Glomerular endothelial cell (primary cell): ENCODE data around the gene TRIM68. TPM values are rescaled to one million over a fixed set of nuclear protein-coding genes. Genes with fewer than 3 reads are reported as not detected.

Source experiments
- DNase-seq: peaks from one replicate; pipeline ENCODE4 v3.0.0-alpha.2; 2011; ENCODE audit warnings: low read depth, low spot score; ENCODE audit errors: extremely low read depth
- total RNA-seq: library from RNA; depleted of rRNA; stranded (reverse); fragments of >200 nt; gene quantifications from 2 replicates; pipeline ENCODE4 v1.2.3, GENCODE V29; 2015

TRIM68 gene, protein sequence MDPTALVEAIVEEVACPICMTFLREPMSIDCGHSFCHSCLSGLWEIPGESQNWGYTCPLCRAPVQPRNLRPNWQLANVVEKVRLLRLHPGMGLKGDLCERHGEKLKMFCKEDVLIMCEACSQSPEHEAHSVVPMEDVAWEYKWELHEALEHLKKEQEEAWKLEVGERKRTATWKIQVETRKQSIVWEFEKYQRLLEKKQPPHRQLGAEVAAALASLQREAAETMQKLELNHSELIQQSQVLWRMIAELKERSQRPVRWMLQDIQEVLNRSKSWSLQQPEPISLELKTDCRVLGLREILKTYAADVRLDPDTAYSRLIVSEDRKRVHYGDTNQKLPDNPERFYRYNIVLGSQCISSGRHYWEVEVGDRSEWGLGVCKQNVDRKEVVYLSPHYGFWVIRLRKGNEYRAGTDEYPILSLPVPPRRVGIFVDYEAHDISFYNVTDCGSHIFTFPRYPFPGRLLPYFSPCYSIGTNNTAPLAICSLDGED
- 21.0 and 21.9 TPM in 2 replicates for total RNA-seq

DNA sequence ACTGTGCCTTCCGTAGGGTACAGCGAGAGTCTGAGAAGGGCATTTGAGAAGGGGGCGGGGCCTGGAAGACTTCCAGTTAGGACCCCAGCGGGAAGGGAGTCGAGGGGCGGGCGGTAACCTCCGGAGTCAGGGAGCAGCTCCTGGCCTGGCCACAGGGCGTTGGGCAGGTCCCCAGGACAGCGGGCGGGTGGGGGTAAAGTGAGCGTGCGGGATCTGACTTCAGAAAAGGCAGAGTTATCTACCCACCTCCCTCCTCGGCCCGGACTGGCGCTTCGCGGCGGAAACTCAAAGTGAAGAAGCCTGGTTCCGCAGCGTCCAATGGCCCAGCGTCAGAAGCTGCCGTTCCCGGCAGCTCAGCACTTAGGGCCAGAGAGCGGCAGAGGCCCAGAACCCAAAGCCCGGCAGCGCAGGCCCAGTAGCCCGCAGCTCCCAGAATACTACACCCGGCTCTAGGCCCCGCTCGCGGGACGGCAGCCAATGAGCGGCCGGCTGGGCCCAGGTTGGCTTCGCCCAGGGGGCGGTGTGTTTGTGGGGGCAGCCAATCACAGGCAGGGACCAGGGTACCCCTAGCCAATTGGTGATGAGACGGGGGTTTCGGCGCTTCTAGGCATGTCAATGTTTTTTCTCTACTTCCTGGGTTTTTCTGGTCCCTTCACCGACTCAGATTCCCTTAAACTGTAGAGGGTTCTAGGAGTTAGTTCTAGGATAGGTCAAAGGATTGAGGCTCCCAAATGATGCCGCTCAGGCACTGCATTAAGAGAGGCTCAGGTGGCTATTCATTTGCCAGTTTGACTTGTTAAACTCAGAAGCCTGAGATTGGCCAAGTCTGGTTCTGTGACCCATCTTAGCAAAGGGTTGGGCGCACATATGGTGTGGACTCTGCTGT is at the start of gene TRIM68:
TSS of gene TRIM68 (minus strand) at position 451 of the 886 bp plus-strand sequence. CDS start 2,727 bp downstream, outside the sequence.
- no peak for DNase-seq

DNA sequence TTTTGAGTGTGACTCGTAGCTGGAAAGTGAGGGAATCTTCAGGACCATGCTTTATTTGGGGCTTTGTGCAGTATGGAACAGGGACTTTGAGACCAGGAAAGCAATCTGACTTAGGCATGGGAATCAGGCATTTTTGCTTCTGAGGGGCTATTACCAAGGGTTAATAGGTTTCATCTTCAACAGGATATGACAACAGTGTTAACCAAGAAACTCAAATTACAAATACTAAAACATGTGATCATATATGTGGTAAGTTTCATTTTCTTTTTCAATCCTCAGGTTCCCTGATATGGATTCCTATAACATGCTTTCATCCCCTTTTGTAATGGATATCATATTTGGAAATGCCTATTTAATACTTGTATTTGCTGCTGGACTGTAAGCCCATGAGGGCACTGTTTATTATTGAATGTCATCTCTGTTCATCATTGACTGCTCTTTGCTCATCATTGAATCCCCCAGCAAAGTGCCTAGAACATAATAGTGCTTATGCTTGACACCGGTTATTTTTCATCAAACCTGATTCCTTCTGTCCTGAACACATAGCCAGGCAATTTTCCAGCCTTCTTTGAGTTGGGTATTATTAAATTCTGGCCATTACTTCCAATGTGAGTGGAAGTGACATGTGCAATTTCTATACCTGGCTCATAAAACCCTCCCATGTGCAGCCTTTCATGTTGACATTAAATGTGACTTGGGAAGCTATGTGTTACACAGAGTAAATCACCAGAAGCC is 46.8 kb upstream of the TRIM68 start:
- no peak for DNase-seq

GRCh38 chr11:4647766-4648165 is 39.7 kb upstream of the TRIM68 start:
- no peak for DNase-seq

GRCh38 chr11:4645974-4646373 is 37.9 kb upstream of the TRIM68 start:
- DNase-seq: no peak

- no peak for DNase-seq
Observed at GRCh38 chr11:4644233-4644632, 36.2 kb upstream of the TRIM68 start.

DNA sequence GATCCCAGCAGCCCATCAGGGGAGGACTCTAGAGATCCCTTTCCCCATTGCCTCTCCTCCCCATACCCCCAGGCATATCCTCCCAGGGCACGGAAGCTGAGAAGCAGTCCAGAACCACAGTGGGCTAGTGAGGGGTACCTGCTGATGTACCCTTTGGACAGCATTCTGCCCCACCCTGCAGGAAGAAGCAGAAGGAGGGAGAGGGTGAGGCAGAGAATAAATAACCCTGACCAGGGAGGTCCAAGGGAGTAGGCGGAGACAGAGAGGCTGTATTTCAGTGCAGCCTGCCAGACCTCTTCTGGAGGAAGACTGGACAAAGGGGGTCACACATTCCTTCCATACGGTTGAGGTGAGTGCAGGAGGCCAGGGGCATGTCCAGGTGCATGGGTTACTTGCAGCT is 35.7 kb upstream of the TRIM68 start, which contains the start of gene OR51E1:
TSS of gene OR51E1 (plus strand) at position 301 of the 400 bp plus-strand sequence. CDS start 8,545 bp downstream, outside the sequence.
- no peak for DNase-seq

DNA sequence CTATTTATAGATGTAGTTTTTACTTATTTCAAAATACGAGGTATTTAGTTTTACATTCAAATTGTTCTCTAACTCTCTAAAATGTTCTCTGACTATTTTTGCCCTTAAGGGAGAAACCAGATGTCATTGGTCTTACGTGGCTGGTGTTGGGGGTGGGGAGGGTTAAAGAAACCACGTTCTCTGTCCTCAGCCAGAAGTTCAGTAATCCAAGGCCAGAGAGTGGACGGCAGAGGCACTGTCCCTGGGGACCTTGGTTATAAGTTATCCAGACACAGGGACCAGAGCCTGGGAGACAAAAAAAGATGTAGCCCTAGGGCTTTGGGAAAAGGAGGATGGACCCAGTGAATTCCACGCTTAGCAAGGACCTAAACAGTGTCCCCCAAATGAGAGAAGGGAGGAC is 35.0 kb upstream of the TRIM68 start:
- no peak for DNase-seq

DNA sequence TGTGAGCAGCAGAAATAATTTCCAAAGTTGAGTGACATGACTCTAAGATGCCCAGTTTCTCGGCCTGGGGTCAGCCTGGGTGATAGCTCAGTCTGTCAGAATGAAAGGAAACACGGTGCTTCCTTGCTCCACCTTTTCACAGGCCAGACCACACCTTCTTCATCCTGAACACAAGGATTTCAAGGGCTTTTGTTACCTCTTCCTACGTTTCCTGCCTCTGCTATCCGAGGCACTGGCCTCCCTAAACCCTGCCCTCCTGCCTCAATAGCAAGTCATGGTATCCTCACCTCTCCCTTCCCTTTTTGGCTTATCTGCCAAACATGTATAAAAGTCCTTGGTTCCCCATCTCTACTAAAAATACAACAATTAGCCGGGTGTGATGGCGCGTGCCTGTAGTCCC is 34.0 kb upstream of the TRIM68 start:
- DNase-seq: no peak

DNA sequence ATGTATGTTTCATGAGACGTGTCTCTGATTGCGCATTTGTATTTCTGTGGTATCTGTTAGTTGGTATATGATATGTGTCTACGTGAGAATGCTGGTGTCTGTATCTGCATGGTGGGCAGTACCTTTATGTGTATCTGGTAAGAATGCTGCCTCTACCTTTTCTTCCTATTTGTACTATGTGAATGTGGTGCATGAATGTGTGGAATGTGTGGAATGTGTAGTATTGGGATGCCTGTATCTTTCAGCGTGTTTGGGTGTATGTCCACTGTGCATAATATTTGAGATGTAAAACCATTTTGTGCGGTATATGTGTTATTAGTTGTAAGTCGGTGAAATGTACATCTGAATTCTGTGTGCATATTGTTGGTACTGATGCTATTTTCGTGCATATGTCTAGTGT is 33.5 kb upstream of the TRIM68 start:
- no peak for DNase-seq

DNA sequence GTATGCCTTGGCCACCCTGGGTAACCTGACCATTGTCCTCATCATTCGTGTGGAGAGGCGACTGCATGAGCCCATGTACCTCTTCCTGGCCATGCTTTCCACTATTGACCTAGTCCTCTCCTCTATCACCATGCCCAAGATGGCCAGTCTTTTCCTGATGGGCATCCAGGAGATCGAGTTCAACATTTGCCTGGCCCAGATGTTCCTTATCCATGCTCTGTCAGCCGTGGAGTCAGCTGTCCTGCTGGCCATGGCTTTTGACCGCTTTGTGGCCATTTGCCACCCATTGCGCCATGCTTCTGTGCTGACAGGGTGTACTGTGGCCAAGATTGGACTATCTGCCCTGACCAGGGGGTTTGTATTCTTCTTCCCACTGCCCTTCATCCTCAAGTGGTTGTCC is 31.9 kb upstream of the TRIM68 start:
- no peak for DNase-seq

GRCh38 chr11:4637662-4638047 is 29.6 kb upstream of the TRIM68 start:
- no peak for DNase-seq

DNA sequence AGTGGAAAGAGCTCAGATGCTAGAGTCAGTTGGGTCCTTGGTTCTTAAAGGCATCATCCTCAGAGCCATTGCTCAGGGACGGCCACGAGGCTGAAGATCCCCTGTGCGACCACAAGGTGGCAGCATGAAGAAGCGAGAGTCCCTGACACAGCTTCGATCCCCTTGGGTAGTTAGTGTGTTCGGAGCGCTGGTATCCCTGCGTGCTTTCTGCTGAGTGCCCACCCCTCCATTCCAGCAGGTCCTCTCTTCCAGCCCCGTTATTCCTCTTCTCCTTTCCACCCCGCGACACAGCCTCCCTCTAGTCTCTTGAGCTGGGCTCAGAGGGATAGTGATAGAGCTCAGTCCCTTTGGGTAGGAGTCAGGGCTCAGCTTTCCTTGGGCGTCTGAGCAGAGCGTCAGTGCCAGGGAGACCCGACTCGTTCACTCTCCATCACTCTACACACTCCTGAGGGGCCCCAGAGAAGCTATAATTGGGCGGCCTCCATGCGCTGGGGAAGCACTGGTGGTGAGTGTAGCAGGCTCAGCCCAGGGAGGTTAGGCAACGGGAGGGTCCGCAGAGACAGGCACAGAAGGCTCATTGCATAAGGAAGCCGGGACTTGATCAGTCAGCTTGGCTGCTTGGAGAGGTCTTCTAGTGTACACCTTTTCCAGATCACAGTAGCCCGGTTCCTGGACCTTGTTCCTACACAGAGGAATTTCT is 29.1 kb upstream of the TRIM68 start, which contains the start of gene OR51D1:
TSS of gene OR51D1 (plus strand) at position 516 of the 700 bp plus-strand sequence. CDS start 2,314 bp downstream, outside the sequence.
- DNase-seq: peak; percentile 18

DNA sequence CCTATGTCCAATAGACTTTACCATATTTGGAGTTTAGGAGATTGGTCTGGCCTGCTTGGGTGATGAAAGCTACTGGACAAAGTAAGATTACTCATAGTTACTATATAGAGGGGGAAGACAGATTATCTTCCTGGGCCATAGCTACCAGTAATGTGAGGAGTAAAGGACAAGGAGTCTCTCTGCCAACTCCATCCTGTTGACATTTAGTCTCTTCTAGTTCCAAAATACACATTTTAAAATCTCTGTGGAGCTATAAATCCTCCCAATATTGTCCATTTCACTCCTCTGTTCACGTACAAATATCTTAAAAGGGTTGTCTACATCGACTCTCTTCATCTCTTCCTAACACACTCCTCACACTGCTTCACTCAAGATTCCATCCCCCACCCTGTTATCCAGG is 28.1 kb upstream of the TRIM68 start:
- no peak for DNase-seq

GRCh38 chr11:4626207-4627099 is 18.4 kb upstream of the TRIM68 start:
- DNase-seq: no peak

- DNase-seq: no peak
Observed at GRCh38 chr11:4619514-4619913, 11.5 kb upstream of the TRIM68 start.

- DNase-seq: no peak
Observed at GRCh38 chr11:4615856-4616444, 7.9 kb upstream of the TRIM68 start.

GRCh38 chr11:4611986-4612385 is 4.0 kb upstream of the TRIM68 start:
- DNase-seq: no peak

DNA sequence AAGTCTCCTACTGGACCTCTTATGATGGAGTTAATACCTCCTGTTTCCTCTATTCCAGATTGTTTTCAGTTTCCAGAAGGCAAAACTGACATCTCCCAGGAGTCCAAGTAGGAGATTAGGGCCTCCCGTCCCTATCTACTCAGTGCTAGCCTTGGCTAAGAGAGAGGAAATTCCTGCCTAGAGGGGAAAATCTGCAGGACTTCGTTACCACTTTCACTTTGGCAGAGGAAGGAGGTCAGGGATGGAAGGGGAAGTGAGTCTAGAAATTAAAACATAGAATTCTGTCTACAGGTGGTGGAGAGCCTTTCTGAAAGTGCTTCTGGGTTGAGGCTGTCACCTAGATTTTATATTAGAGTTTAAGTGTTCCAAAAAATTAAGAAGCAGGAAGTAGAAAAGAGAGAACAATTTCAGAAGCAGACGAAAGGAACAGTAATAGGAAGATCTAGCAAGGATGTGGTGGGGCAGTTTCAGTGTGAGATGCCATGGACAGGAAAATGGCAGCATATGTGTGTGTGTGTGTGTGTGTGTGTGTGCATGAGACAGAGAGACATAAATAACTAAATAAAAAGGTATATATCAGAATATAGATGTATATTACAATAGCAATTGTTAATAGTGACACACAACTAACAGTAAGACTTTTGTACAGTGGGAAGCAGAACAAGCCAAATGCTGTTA is 2.4 kb upstream of the TRIM68 start:
- no peak for DNase-seq
